GM19324 (cell line): Measurements from ENCODE around the gene ENTPD3.

Experiments
- ATAC-seq: cut with Tn5 transposase; IDR thresholded peaks from one replicate; pipeline ENCODE4 v1.9.1; 2021; ENCODE audit warnings: mild to moderate bottlenecking, moderate library complexity; ENCODE audit not compliant: unreplicated experiment, low FRiP score

Gene ENTPD3

GRCh38 chr3:40404591-40405198, 17.7 kb downstream of the ENTPD3 start:
- ATAC-seq, result no peak

GRCh38 chr3:40407007-40407406, 20.0 kb downstream of the ENTPD3 start:
- ATAC-seq, result no peak

GRCh38 chr3:40407611-40408010, 20.6 kb downstream of the ENTPD3 start:
- ATAC-seq, result no peak

- ATAC-seq, result no peak
Observed at GRCh38 chr3:40414270-40414669, 27.3 kb downstream of the ENTPD3 start.

- no peak for ATAC-seq
Observed at GRCh38 chr3:40417845-40418543, 31.0 kb downstream of the ENTPD3 start.

- no peak for ATAC-seq
Observed at GRCh38 chr3:40422861-40423260, 35.9 kb downstream of the ENTPD3 start.

- no peak for ATAC-seq
Observed at GRCh38 chr3:40427045-40427669, 40.2 kb downstream of the ENTPD3 start.

- no peak for ATAC-seq
Observed at GRCh38 chr3:40432793-40433192, 45.8 kb downstream of the ENTPD3 start.

GRCh38 chr3:40437889-40438288, 50.9 kb downstream of the ENTPD3 start:
- ATAC-seq, result no peak

- ATAC-seq, result no peak
Observed at GRCh38 chr3:40445062-40445461, 58.1 kb downstream of the ENTPD3 start.

- no peak for ATAC-seq
Observed at GRCh38 chr3:40445880-40446279, 58.9 kb downstream of the ENTPD3 start.

GRCh38 chr3:40450438-40450837, 63.5 kb downstream of the ENTPD3 start:
- no peak for ATAC-seq

- no peak for ATAC-seq
Observed at GRCh38 chr3:40451551-40451950, 64.6 kb downstream of the ENTPD3 start.

GRCh38 chr3:40452057-40452456, 65.1 kb downstream of the ENTPD3 start:
- ATAC-seq, result no peak

GRCh38 chr3:40452562-40452875, 65.5 kb downstream of the ENTPD3 start:
- no peak for ATAC-seq

GRCh38 chr3:40452876-40453730, 66.1 kb downstream of the ENTPD3 start:
- ATAC-seq, result peak; percentile 94

GRCh38 chr3:40453933-40454332, 66.9 kb downstream of the ENTPD3 start:
- no peak for ATAC-seq

GRCh38 chr3:40455328-40455727, 68.3 kb downstream of the ENTPD3 start:
- ATAC-seq, result no peak

- ATAC-seq, result no peak
Observed at GRCh38 chr3:40456279-40456939, 69.4 kb downstream of the ENTPD3 start.

- peak; percentile 76 for ATAC-seq
Observed at GRCh38 chr3:40456940-40457823, 70.2 kb downstream of the ENTPD3 start, which contains the start of gene RPL14. TSS of gene RPL14 (plus strand) at chr3:40457339. CDS start at chr3:40457472, 133 bp downstream.
